SW 1271 (cell line): ENCODE results near the gene PARL.
"Not testable (repeated sequence)": the region's sequence is repeated elsewhere in the genome, so short reads cannot be mapped to it uniquely, and the experiment has no call there.

Source experiments
- DNase-seq, 2 experiments: peaks; one replicate each; lab custom pipeline; 2025; lab: John Stamatoyannopoulos, UW

Gene PARL

DNA sequence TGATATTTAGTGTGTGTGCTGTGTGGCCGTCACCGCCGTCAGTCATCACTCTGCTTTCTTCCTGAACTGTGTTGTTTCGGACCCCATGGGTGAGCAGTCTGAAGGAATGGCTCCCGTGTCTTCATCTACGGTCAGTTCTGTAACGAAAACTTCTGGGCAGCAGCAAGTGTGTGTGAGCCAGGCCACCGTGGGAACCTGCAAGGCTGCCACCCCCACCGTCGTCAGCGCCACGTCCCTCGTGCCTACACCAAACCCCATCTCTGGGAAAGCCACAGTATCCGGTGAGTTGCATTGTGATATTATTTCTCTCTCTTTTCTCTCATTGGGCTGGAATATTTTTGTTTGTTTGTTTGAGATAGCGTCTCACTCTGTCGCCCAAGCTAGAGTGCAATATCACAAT is 94.0 kb downstream of the PARL start:
- DNase-seq, result no peak

DNA sequence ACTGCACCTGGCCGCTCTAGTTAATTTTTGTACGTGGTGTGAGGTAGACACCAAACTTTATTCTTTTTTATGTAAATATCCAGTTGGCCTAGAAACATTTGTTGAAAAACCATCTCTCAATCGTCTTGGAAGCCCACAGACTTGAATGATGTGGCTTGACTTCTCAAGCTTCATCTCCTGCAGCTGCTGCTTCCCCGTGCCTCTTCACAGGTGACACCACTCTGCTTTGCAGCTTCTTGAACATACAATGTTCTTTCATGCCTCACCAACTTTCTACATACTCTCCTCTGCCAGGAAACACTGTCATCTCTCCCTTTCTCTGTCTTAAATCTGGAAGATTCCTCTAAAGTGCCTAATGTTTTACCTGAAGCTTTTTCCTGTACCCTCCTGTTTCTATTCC is 94.9 kb downstream of the PARL start:
- DNase-seq, result no peak

DNA sequence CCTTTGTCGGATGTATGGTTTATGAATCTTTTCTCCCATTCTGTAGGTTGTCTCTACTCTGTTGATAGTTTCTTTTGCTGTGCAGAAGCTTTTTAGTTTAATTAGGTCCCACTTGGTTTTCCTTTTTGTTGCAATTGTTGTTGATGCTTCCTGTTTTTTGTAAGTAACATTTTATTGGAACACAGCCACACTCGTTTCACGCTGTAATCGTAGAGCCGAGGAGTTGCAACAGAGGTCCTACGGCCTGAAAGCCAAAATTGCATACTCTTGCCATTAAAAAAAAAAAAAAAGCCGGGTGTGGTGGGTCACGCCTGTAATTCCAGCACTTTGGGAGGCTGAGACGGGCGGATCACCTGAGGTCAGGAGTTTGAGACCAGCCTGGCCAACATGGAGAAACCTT is 100.2 kb downstream of the PARL start:
- not testable (repeated sequence) for DNase-seq

DNA sequence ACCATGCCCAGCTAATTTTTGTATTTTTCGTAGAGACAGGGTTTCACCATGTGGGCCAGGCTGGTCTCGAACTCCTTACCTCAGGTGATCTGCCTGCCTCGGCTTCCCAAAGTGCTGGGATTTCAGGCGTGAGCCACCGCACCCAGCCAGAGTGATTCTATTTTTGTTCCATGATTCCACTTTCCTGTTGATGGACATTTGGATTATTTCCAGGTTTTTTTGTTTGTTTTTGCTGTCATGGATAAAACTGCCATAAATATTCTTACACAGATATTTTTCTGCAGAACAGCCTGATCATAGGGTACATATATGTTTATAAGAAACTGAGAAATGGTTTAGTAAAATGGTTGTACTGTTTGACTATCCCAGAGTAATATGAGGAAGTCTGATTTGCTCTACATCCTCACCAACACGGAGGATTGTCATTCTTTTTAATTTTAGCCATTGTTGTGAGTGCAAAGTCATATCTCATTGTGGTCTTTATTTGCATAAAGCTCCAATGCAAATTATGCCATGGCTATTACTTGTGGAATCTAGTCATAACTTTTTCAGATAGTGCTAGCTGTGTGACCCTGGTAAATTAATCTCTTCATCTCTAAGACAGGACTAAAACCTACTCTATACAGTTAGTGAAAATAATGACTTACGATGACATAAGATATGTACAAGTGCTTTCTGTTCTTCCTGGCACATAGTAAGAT is 102.0 kb downstream of the PARL start:
- no peak for DNase-seq

DNA sequence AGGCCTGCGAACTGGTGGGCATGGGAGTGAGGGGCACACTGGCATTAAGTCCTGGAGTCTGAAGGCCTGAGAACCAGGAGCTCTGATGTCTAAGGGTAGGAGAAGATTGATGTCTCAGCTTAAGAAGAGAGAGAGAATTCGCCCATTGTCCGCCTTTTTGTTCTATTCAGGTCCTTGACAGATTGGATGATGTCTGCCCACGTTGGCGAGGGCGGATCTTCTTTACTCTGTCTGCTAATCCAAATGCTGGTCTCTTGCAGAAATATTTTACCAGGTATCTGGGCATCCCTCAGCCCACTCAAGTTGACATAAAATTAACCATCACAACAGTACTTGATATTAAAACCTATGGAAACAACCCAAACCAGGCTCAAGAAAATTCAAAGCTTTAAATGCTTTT is 103.4 kb downstream of the PARL start:
- no peak for DNase-seq

DNA sequence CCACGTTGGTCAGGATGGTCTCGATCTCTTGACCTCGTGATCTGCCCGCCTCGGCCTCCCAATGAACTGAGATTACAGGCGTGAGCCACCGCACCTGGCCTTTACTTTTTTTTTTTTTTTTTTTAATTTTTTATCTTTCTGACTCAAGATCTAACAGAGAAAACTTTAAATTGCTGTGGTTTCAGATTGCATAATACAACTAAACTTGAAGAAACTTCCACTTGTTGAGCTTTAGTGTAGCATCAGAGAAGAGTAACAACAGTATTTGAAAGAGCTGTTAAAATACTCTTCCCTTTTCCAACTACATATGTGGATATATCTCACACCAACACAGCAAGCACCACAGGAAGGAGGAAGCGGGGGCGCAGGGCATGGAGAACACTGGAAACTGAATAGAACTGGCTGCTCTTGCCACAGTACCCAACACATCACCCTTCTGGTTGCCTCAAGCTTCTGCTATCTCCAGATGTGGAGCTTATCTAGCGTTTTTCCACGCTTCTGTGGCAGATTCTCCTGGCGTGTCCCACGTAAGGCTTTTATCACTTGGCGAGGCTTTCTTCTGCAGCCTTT is 104.7 kb downstream of the PARL start:
- DNase-seq, result no peak
